GM21528 (cell line): ENCODE data around the gene STC2.

Source experiments
- ATAC-seq: cut with Tn5 transposase; IDR thresholded peaks from one replicate; pipeline ENCODE4 v1.9.1; 2021; ENCODE audit warnings: mild to moderate bottlenecking, moderate library complexity; ENCODE audit not compliant: unreplicated experiment, low FRiP score

STC2 gene

GRCh38 chr5:173329491-173330337 lies 1.5 kb upstream of the STC2 start:
- ATAC-seq: no peak

DNA sequence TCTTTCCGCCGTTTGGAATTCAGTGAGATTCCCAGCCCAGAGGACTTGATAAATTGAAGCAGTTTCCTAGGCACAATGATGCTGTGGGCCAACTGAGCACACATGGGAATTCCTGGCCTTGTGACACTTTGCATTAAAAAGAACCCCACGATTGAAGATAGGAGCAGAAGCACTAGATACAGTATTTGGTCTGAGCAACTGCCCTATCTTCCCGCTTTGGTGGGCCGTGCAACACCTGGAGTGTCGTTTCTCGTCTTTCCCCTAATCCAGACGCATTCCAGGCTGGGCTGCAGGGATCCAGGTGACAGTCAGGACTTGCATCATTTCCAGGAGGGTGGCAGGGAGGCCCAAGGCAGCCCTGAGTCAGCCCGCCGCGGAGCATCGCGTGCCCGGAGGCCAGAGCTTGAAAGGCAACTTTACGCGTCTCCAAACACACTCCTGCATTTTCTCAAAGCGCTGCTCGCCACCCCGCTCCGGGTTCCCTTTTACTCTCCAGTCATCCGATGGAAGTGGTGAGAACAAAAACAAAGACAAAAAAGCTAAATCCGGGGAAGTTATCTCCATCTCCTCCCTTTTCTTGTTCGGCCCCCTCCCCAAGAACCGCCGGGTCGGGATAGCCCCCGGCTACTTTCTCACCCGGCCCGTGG lies 753 bp upstream of the STC2 start:
- ATAC-seq: no peak

- ATAC-seq: no peak
Measured at GRCh38 chr5:173327084-173327947, 898 bp downstream of the STC2 start.

DNA sequence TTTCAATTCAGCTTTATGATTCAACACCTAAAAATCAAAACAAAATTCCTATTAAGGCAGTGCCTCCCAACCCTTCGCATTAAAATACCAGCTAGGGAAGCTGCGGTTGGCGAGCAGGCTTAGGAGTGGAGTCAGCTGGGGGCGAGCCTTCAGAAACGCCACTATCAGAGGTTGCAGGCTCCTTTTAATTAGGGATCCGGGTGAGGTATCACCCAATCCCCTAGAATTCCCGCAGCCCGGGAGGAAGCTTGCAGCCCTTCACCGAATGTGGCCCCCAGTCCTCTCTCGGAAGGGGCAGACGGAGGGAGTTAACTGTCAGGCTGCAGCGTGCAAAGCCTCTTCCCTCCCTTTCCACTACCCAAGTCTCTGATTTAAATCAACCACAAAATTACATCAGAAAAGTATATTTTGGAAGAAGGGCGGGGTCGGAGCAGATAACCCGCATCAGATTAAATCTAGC lies 1.7 kb downstream of the STC2 start:
- no peak for ATAC-seq

DNA sequence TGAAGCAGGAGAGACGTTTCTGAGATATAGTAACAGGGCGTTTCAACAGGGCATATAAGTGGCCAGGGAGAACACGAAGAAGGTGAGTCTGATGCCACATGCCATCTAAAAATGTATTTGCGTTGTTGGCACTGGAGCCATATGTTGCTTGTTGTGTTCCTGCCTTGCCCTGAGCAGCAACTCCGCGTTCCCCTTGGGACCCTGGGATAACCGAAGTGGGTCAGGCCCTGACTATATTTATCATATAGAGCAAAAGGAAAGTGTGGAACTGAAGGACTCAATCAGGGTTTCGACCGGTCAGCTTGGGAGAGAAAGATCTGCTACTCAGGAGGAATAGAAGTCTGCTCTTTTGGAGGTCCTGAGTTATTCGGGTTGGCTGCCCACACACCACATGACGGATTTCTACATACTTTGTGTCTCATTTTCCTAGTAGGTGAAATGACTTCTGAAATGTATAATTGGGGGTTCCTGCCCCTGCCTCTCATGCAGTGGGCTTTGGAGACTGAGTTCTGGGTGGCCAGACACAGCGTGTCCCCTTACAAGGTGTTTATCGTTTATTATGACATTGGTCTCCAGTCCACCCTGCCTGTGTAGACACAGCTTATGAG lies 3.0 kb downstream of the STC2 start:
- ATAC-seq: no peak

GRCh38 chr5:173324115-173325001 lies 3.9 kb downstream of the STC2 start:
- no peak for ATAC-seq

- ATAC-seq: no peak
Measured at GRCh38 chr5:173323799-173324114, 4.5 kb downstream of the STC2 start.

DNA sequence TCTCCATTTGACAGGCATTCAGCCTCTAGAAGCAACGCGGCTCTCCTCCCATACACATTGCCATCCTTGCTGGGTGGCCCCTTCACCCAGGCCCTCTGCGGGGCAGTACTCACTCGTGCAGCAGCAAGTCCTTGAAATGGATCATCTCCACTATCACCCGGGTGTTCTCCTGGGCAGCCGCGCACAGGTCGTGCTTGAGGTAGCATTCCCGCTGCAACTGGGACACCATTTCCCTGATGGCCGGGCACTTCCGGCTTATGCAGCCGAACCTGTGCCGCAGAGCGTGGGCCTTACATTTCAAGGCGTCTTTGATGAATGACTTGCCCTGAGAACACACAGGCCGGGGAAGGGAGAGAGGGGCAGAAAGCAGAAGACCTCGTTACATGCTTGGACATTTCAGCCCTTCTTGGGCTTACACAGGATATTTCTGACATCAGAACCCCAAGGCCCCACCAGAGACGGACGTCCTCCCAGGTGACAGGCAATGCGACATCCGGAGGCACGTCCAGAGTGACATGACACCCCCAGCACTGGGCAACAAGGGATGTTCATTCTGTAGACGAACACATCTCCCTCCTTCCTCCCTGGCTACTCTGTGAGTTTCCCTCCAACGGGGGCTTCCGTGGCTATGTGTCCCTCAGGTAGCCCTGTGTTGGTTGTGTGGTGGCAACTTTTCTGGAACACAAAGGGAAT lies 5.0 kb downstream of the STC2 start:
- no peak for ATAC-seq

DNA sequence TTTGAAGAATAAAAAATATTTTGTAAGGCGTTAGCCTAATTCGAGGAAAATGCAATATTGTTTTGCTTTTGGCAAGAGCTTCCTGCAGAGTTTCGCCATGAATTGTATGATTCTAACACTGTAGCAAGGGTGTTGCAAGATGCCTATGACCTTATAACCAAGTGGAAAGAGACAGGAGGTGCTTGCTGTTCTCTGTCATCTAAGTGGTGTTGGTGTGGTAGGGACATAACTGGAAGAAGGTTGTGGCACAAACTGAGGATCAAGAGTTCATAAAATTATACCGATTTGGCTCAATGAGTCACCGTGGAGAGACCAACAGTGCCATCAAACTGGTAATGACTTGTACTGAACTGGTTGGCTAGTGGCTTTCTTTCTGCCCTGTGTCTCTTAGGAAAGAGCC lies 6.3 kb downstream of the STC2 start:
- ATAC-seq: no peak

DNA sequence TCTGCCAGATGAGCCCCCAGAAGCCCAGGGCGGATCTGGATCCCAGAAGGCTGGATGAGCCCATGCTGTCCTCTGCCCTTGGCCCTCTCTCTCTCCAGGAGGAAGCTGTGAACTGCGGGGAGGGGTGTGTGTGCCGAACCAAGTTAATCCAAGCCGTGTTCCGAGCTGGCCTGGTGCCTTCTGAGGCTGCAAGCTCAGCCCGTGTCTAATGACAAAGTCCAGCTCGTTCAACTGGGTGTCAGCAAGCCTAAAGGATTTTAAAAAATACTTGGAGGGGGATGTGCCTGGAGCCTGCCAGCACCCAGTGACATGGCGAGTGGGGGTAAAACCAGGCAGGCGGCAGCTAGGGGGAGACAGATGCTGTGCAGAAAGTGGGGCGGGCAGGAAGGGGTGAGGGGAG lies 8.0 kb downstream of the STC2 start:
- no peak for ATAC-seq

DNA sequence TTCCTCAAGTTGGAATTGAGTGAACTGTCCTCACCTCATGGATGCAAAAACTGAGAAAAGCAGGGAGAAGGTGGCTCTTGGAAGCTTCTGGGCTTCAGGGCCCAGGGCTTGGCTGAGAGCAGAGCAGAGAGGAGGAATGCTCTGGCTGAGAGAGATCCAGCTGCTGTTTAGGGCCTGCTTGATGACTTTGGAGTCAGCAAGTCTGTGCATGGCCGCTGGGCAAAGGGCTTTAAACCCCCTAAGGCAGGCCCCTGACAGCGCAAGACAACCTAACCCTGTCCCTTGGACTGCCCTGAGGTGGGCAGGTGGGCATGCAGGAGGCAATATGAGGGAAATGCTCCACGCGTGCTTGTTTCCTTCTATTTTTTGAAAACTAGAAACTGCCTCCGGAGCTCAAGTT lies 8.6 kb downstream of the STC2 start:
- no peak for ATAC-seq

DNA sequence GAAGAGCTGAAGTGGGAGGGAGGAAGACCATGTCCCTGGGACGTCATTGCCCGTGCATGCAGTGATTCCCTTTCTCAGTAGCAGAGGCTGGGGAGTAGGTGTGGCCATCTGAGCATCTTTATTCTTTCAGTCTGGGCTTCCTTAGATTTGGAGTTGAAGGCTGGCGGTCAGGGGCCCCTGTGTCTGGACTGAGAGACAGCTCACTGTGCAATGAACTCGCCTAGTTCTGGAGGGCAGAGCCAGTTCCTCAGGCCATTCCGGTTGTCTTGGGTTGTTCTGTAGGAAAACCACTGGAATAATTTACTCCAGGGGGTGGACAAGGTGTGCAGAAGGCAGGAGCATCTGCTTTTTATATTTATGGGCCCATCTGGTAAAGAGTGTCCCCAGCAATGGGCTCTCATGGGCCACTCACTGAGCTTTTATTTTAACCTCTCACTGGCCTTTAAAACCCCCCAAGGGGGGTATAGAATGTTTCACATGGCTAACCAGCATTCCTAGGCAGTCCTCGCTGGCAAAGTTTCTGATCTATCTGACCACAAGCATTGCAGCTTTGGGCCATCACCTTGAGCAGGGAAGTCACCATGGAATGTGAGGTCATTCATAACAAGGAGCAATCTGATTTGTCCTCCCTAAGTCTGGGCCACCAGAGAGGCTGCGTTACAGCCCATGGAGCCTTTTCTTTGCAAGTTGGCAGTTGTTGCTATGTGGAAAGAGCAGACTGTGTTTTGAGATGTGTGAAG lies 9.2 kb downstream of the STC2 start:
- ATAC-seq: no peak

DNA sequence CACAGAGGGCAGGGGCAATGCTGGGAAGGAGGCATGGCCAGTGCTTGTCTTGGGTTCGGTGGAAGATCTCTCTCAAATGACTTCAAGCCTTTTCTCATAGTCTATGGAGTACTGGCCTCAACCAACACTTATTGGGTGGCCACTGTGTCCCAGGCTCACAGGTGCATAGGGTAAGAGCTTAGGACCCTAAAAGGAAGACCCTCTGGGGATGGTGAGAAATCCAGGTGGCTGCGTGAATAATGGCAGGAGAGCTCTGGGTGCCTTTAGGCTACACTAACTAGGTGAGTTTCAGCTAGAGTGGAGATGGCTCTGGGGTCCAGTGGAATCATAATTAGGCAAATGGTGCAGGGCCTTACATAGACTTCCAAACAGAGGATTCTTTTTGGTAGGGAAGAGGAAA lies 9.9 kb downstream of the STC2 start:
- ATAC-seq: no peak

DNA sequence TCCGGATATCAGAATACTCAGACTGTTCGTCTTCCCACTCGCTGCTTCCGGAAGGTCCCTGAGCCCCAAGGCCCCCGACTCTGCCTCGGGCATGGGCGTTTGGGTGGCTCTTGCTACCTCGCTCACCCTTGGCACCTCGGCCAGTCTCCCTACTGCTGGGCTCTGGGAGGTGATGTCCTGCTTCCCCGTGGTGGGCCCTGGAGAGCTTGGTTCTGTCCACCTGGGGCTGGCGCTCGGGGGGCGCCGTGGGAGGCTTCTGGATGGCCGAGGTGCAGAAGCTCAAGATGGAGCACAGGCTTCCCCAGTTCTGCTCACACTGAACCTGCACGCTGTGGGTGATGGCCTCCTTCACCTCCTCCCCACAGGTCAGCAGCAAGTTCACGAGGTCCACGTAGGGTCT lies 10.4 kb downstream of the STC2 start:
- no peak for ATAC-seq

DNA sequence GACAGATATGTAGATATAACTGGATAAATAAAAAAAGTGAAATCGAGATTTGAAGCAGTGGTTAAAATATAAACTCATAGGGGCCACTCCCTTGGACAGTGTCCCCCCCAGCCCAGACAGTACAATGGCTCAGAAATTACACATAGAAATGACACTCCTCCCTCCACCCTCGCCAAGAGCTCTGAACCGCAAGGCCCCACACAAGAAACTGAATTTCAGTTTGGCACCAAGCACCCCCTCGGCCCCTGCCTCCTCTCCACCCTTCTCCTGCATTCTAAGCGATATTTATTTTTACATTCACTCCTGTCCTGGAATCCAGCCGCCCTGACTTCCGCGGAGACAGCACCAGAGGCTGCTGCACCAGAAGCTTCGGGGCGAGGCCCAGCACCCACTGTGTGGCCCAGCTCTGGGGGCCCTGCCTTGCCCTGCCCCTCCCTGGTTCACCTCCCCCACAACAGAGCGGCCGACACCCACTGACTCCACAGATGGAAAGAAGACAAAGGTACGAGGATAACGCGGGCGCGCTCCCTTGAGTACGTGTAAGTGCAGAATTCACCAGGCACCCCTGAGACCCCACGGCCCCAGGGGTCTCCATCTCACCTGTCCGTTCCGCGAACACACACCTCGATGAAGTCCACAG lies 11.0 kb downstream of the STC2 start:
- ATAC-seq: no peak

DNA sequence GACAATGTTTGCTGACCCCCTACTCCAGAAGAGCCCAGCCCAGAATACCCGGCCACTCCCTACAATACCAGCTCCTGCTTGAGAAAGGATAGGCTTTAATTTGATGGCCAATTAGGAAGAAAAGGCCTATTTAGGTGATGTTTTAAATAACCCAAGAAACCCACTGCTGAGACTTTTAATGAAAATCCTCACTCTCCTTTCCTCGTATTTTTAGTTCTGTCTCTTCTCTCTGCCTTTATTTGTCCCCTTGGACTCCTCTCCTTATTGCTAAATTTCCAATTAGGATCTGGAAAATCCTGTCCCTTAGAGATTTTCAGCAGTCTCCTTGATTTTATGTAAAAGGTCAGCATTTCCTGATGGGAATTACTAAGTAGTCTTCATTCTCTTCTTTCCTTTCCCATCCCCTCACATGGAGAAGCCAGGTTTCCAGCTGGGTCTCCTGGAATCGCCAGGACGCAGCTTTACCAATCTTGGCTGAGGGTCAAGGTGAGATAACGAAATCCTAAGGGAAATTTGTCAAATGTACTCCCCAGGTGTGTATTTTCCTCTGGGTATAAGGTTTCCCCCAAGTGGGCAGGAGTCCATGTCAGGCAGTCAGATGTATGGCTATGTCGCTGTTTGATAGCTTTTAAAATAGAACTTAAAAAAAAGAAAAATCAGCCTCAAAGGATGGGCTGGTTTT lies 11.7 kb downstream of the STC2 start:
- no peak for ATAC-seq

- no peak for ATAC-seq
Measured at GRCh38 chr5:173315495-173316338, 12.5 kb downstream of the STC2 start.
